GM23248 (cell line): ENCODE results near the gene PRELID1. TPM values are rescaled to one million over a fixed set of nuclear protein-coding genes. Genes with fewer than 3 reads are reported as not detected.

ENCODE experiments used
- DNase-seq: peaks from one replicate; pipeline ENCODE4 v3.0.0-alpha.2; 2015
- H2AFZ ChIP-seq: fragments of 200-600 bp; sonication (generic); 2 replicates; pipeline ENCODE4 v1.6.1; 2016; ENCODE audit warnings: antibody characterized with exemption
- H3F3A ChIP-seq: fragments of 200-600 bp; sonication (generic); 2 replicates; pipeline ENCODE4 v1.6.1; 2016; ENCODE audit warnings: mild to moderate bottlenecking, antibody characterized with exemption, mixed run types; ENCODE audit not compliant: insufficient read depth
- H3K27ac ChIP-seq: fragments of 200-600 bp; sonication (generic); 2 replicates; pipeline ENCODE4 v1.5.1; 2016; ENCODE audit warnings: mild to moderate bottlenecking
- H3K27me3 ChIP-seq: fragments of 200-600 bp; sonication (generic); replicated peaks from 2 replicates; pipeline ENCODE4 v1.6.1; 2016; ENCODE audit warnings: mild to moderate bottlenecking; ENCODE audit not compliant: insufficient read depth
- H3K36me3 ChIP-seq: fragments of 200-600 bp; sonication (generic); 2 replicates; pipeline ENCODE4 v1.6.1; 2016; ENCODE audit warnings: low read depth, mild to moderate bottlenecking
- H3K4me1 ChIP-seq: fragments of 200-600 bp; sonication (generic); 2 replicates; pipeline ENCODE4 v1.6.1; 2016; ENCODE audit warnings: mild to moderate bottlenecking; ENCODE audit not compliant: insufficient read depth
- H3K4me2 ChIP-seq: fragments of 200-600 bp; sonication (generic); one replicate; pipeline ENCODE4 v1.6.1; 2016; ENCODE audit warnings: mild to moderate bottlenecking; ENCODE audit not compliant: unreplicated experiment
- H3K4me3 ChIP-seq: fragments of 200-600 bp; sonication (generic); 2 replicates; pipeline ENCODE4 v1.5.1; 2016; ENCODE audit warnings: mild to moderate bottlenecking
- H3K79me2 ChIP-seq: fragments of 200-600 bp; sonication (generic); 2 replicates; pipeline ENCODE4 v1.6.1; 2016; ENCODE audit warnings: mild to moderate bottlenecking; ENCODE audit not compliant: insufficient read depth
- H3K9ac ChIP-seq: fragments of 200-600 bp; sonication (generic); 2 replicates; pipeline ENCODE4 v1.6.1; 2016; ENCODE audit warnings: mild to moderate bottlenecking
- H3K9me2 ChIP-seq: fragments of 200-600 bp; sonication (generic); 2 replicates; pipeline ENCODE4 v1.6.1; 2016; ENCODE audit warnings: mixed run types, mild to moderate bottlenecking, moderate library complexity; ENCODE audit not compliant: insufficient read depth
- H3K9me3 ChIP-seq: fragments of 200-600 bp; sonication (generic); one replicate; pipeline ENCODE4 v1.6.1; 2017; ENCODE audit warnings: low read depth
- H4K20me1 ChIP-seq: fragments of 200-600 bp; sonication (generic); 2 replicates; pipeline ENCODE4 v1.6.0; 2016; ENCODE audit not compliant: insufficient read depth
- EZH2 ChIP-seq: fragments of 200-600 bp; sonication (generic); IDR thresholded peaks from 2 replicates; pipeline ENCODE4 v1.6.1; 2018; ENCODE audit warnings: antibody characterized with exemption, mild to moderate bottlenecking; ENCODE audit not compliant: insufficient read depth, poor library complexity, severe bottlenecking
- EZH2phosphoT487 ChIP-seq: fragments of 200-600 bp; sonication (generic); IDR thresholded peaks from 2 replicates; pipeline ENCODE4 v1.6.1; 2018; ENCODE audit warnings: antibody characterized with exemption, moderate library complexity, mild to moderate bottlenecking, low read depth; ENCODE audit not compliant: insufficient read depth
- WGBS, 2 experiments: methylation state at CpG; one replicate each; pipeline ENCODE4 v1.1.6; 2015 to 2017; ENCODE audit warnings: low lambda C conversion rate in 2 of 2, low coverage in 1 of 2; ENCODE audit errors: missing lambda C conversion rate in 2 of 2; 5-methylcytosine and 5-hydroxymethylcytosine counted together
- in situ Hi-C: fragments of 300-500 bp; cut with MboI; formaldehyde crosslinking; loops from 2 replicates; pipeline ENCODE4 v1.15.0; 2020
- polyA plus RNA-seq: library from polyadenylated mRNA; unstranded; fragments of >200 nt; fragmentation: Nextera tagmentation; extraction: Ambion mirVana; gene quantifications from 2 replicates; pipeline ENCODE4 v1.2.1, GENCODE V29; 2016
- total RNA-seq: library from RNA; depleted of rRNA; stranded (reverse); fragments of >200 nt; shearing (Covaris generic); gene quantifications from 2 replicates; pipeline ENCODE4 v1.2.3, GENCODE V29; 2014

The PRELID1 gene
- total and polyA plus RNA-seq, 2 experiments from 2014 or later, result 212 to 255 TPM

- Histone ChIP-seq H3K4me2 (no peak overlapping the region), H3K9ac (no peak overlapping the region), H3F3A (no peaks in the 10 kb centered on the region), H3K4me1 (no peaks in the 10 kb centered on the region), H3K9me3 (no peaks in the 10 kb centered on the region), H3K27me3 (no peaks in the 10 kb centered on the region), H3K27ac (no peak overlapping the region), H3K4me3 (no peak overlapping the region), H3K9me2 (no peaks in the 10 kb centered on the region), H2AFZ (no peak overlapping the region), H3K79me2 (peaks cover 6% of the 10 kb centered on the region; the same call in 1 of the 2 replicates), H4K20me1 (no peaks in the 10 kb centered on the region), H3K36me3 (peaks cover 4% of the 10 kb centered on the region; the same call in 1 of the 2 replicates)
- in situ Hi-C loops, result no loop called here
- TF ChIP-seq EZH2, result no peak
- no peak for TF ChIP-seq EZH2phosphoT487
- WGBS, 2 experiments, result 61 to 71% methylated on average over 14 to 15 of the region's 15 CpGs
- no peak for DNase-seq
Observed at GRCh38 chr5:177334155-177334551, 30.6 kb downstream of the PRELID1 start.

GRCh38 chr5:177334781-177335700, 31.4 kb downstream of the PRELID1 start:
- Histone ChIP-seq H3K9ac (no peak overlapping the region), H3K36me3 (peaks cover 4% of the 10 kb centered on the region; the same call in 1 of the 2 replicates), H3K27me3 (no peaks in the 10 kb centered on the region), H3K4me2 (no peak overlapping the region), H3K4me1 (no peaks in the 10 kb centered on the region), H3F3A (no peaks in the 10 kb centered on the region), H2AFZ (no peak overlapping the region), H4K20me1 (no peaks in the 10 kb centered on the region), H3K27ac (no peak overlapping the region), H3K9me2 (no peaks in the 10 kb centered on the region), H3K4me3 (no peak overlapping the region), H3K9me3 (no peaks in the 10 kb centered on the region), H3K79me2 (peaks cover 15% of the 10 kb centered on the region)
- in situ Hi-C loops, result no loop called here
- DNase-seq, result no peak
- WGBS, 2 experiments, result 83 to 84% methylated on average over 21 of the region's 21 CpGs
- TF ChIP-seq EZH2, result no peak
- no peak for TF ChIP-seq EZH2phosphoT487

GRCh38 chr5:177335701-177336065, 32.1 kb downstream of the PRELID1 start:
- H3K36me3 ChIP-seq, result peaks cover 4% of the 10 kb centered on the region; the same call in 1 of the 2 replicates
- H3K4me3 ChIP-seq, result no peak overlapping the region
- no peak for TF ChIP-seq EZH2
- TF ChIP-seq EZH2phosphoT487, result no peak
- H3K9ac ChIP-seq, result no peak overlapping the region
- DNase-seq, result no peak
- H3K27me3 ChIP-seq, result no peaks in the 10 kb centered on the region
- H3F3A ChIP-seq, result no peaks in the 10 kb centered on the region
- no peaks in the 10 kb centered on the region for H3K4me1 ChIP-seq
- H4K20me1 ChIP-seq, result no peaks in the 10 kb centered on the region
- H3K79me2 ChIP-seq, result peaks cover 21% of the 10 kb centered on the region
- H3K27ac ChIP-seq, result no peak overlapping the region
- in situ Hi-C loops, result no loop called here
- H2AFZ ChIP-seq, result no peak overlapping the region
- H3K4me2 ChIP-seq, result no peak overlapping the region
- no peaks in the 10 kb centered on the region for H3K9me3 ChIP-seq
- 85 to 88% methylated on average over 7 of the region's 7 CpGs for WGBS, 2 experiments
- no peaks in the 10 kb centered on the region for H3K9me2 ChIP-seq

- peak; percentile 44 for DNase-seq
- peaks cover 4% of the 10 kb centered on the region; the same call in 1 of the 2 replicates for H3K36me3 ChIP-seq
- no peak overlapping the region for H2AFZ ChIP-seq
Observed at GRCh38 chr5:177336112-177336511, 32.5 kb downstream of the PRELID1 start.

More at GRCh38 chr5:177336112-177336511, 32.5 kb downstream of the PRELID1 start:
- H3K4me1 ChIP-seq, result no peaks in the 10 kb centered on the region
- no peaks in the 10 kb centered on the region for H3K27me3 ChIP-seq
- no peak overlapping the region for H3K9ac ChIP-seq
- no peaks in the 10 kb centered on the region for H3K9me3 ChIP-seq
- 68 to 70% methylated on average over 12 of the region's 12 CpGs for WGBS, 2 experiments
- H3K4me2 ChIP-seq, result no peak overlapping the region
- TF ChIP-seq EZH2phosphoT487 (no peak), EZH2 (no peak)
- no peaks in the 10 kb centered on the region for H4K20me1 ChIP-seq
- H3K79me2 ChIP-seq, result peaks cover 26% of the 10 kb centered on the region
- H3F3A ChIP-seq, result no peaks in the 10 kb centered on the region
- no peak overlapping the region for H3K27ac ChIP-seq
- H3K4me3 ChIP-seq, result no peak overlapping the region
- no peaks in the 10 kb centered on the region for H3K9me2 ChIP-seq
- in situ Hi-C loops, result no loop called here
